ENCODE measurements around the gene TTC39B.

TTC39B gene

DNA sequence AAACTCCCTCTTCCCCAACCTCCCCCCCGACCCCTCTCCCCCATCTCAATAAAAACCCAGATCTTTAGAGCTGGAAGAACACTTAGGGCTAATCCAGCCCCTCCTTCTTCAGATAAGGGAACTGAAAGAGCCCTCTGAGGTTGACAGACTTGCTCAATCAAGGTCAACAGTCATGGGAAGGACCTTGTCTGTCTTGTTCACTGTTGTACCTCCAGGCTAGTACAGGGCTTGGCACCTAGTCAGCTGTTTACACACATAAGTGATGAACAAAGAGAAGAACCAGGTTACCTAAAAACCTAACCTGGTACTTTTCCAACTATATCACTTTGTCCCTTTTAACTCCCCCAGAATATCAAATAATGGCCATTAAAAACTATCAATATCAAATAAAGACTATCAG is 2.4 kb downstream of the TTC39B start:
- DNase-seq (ENCODE audit: low read depth in 3 of 3): no peak

GRCh38 chr9:15300218-15300617 is 6.8 kb downstream of the TTC39B start:
- no peak for DNase-seq (ENCODE audit: low read depth in 3 of 3)

GRCh38 chr9:15299374-15299939 is 7.6 kb downstream of the TTC39B start:
- DNase-seq (ENCODE audit: low read depth in 3 of 3): peak in 2 of 3 experiments; percentile 30 to 50

DNA sequence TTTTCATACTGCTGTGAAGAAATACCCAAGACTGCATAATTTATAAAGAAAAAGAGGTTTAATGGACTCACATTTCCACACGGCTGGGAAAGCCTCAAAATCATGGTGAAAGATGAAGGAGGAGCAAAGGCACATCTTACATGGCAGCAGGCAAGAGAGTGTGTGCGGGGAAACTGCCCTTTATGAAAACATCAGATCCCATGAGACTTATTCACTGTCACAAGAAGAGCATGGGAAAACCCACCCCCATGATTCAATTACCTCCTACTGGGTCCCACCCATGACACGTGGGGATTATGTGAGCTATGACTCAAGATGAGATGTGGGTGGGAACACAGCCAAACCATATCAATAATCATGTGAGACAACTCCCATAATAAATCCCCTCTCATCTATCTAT is 8.7 kb downstream of the TTC39B start:
- DNase-seq (ENCODE audit: low read depth in 3 of 3): no peak

GRCh38 chr9:15295761-15296405 is 11.1 kb downstream of the TTC39B start:
- DNase-seq (ENCODE audit: low read depth in 3 of 3): no peak

- no peak for DNase-seq (ENCODE audit: low read depth in 3 of 3)
These were observed 12.4 kb downstream of the TTC39B start for GRCh38 chr9:15294604-15295003.

DNA sequence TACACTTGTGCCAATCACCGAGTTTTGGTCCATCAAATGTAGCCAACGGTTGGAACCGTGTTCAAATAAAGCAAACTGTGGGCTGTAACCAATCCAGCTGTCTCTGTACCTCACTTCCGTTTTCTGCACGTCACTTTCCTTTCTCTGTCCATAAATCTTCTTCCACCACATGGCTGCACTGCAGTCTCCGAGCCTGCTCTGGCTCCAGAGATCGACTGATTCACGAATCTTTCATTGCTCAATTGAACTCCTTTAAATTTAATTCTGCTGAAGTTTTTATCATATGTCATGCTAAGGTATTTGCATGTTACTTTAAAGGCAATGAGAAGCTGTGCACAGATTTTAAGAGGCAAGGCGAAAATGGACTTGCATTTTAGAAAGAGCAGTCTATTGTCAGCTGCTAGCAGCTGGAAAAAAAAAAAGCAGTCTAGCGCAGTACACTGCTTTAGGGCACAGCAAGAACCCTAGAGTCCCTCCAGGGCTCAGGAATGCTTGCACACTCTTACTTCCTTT is 13.2 kb downstream of the TTC39B start:
- DNase-seq (ENCODE audit: low read depth in 3 of 3): no peak

DNA sequence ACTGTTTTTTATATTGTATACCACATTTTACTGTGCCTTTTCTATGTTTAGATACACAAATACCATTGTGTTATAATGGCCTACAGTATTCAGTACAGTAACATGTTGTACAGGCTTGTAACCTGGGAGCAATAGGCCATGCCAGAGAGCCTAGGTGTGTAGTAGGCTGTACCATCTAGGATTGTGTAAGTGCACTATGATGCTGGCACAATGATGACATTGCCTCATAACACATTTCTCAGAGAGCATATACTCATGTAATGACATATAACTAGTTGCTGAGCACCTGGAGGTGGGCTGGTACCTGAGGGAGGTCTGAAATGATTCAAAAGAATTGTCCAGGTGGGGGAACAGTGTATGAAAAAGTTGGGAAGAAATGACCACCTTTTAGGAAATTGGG is 13.9 kb downstream of the TTC39B start:
- DNase-seq (ENCODE audit: low read depth in 3 of 3): no peak

- no peak for DNase-seq (ENCODE audit: low read depth in 3 of 3)
These were observed 17.4 kb downstream of the TTC39B start for GRCh38 chr9:15289603-15290002.

GRCh38 chr9:15287309-15287708 is 19.7 kb downstream of the TTC39B start:
- no peak for DNase-seq (ENCODE audit: low read depth in 3 of 3)

- no peak for DNase-seq (ENCODE audit: low read depth in 3 of 3)
These were observed 20.7 kb downstream of the TTC39B start for GRCh38 chr9:15286161-15286821.

DNA sequence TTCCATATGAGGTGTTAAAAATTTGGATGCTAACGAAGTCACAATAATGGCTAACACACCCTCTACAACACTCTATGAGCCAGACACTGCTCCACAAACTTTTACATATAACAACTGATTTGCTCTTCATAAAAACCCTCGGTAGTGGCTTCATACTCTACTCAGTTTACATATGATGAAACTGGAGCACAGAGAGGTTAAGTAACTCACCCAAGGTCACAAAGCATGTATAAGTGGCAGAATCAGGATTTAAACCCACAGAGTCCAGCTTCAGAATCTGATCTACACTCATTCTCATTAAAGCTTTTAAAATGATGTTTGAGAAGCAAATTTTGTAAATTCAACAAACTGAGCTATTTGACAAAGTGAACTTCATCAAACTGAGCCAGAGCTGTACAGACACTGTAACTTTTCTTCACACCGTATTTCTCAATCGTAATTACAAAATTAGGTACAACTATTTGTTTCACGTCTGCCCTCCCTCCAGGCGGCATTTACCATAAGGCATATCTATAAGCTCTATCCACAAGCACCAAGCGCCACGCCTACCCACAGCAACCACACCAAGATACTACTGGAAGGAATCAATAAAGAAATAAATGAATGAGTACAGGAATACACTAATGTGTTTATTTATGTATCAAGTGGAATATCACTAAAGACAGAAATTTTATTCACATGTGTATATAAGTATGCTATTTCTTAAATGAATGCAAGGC is 24.3 kb downstream of the TTC39B start:
- DNase-seq (ENCODE audit: low read depth in 3 of 3): no peak

GRCh38 chr9:15280647-15281046 is 26.4 kb downstream of the TTC39B start:
- no peak for DNase-seq (ENCODE audit: low read depth in 3 of 3)

- no peak for DNase-seq (ENCODE audit: low read depth in 3 of 3)
These were observed 28.2 kb downstream of the TTC39B start for GRCh38 chr9:15278839-15279238.

DNA sequence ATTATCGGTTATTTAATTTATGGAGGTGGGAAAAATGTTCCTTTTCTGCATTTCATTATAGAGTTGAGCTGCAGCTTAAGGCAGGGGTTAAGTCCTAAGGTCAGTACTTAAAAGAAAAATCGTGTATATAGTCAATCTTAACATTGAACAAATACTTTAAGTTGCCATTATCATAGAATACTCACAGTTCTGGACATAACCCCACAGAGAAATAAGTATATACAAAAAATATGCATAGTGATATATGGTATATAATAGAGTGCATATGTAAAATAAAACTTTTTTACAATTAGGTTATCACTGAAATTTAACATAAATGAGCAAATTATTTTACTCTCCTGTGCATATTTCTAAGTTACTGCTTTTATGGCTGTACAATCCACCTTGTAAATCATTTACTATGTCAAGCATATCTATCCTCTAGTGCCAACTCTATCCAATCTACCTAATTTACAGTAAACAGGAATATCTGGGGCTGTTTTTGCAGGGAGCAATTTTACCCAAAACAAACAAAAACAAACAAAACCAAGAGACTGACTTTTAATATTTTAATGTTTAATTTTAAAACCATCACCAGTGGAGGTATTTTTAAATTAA is 28.8 kb downstream of the TTC39B start:
- no peak for DNase-seq (ENCODE audit: low read depth in 3 of 3)

- DNase-seq (ENCODE audit: low read depth in 3 of 3): no peak
These were observed 29.5 kb downstream of the TTC39B start for GRCh38 chr9:15277400-15278090.

- DNase-seq (ENCODE audit: low read depth in 3 of 3): no peak
These were observed 30.6 kb downstream of the TTC39B start for GRCh38 chr9:15276328-15276938.

GRCh38 chr9:15274425-15274824 is 32.6 kb downstream of the TTC39B start:
- DNase-seq (ENCODE audit: low read depth in 3 of 3): no peak

- no peak for DNase-seq (ENCODE audit: low read depth in 3 of 3)
These were observed 34.6 kb downstream of the TTC39B start for GRCh38 chr9:15272377-15272928.

DNA sequence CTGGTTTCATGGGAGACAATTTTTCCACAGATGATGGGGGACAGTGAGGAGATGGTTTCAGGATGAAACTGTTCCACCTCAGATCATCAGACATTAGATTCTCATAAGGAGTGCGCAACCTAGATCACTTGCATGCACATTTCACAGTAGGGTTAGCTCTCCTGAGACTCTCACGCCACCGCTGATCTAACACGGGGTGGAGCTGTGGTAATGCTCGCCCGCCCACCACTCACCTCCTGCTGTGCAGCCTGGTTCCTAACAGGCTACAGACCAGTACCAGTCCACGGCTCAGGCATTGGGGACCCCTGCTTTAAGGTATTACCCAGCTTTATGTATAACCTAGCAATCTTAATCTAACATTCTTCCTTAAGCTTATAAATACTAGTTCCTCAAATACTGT is 35.6 kb downstream of the TTC39B start:
- DNase-seq (ENCODE audit: low read depth in 3 of 3): no peak

DNA sequence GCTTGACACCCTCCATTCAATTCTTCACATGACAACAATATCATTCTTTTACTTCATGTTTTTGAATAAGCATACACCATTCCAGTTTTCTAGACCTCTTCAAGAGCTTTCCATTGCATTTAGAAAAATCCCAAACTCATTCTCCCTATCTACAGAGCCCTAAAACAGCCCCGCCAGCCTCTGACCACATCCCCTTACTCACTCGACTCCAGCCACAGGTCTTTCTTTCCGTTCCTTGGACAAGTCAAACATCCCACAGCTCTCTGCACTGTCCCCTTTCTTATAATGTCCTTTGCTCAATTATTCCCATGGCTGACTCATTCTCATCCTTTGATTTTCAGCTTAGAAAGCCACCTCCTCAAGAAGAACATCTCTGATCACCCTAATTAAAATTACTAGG is 38.2 kb downstream of the TTC39B start:
- no peak for DNase-seq (ENCODE audit: low read depth in 3 of 3)

All from stimulated activated CD4-positive, alpha-beta T cell treated with anti-CD3 and anti-CD28 coated beads, TNF-alpha, amount 100 ng/mL, for 4 hours (primary cell).